ENCODE measurements around the gene TIGD1. TPM values are rescaled to one million over a fixed set of nuclear protein-coding genes. Genes with fewer than 3 reads are reported as not detected.

The TIGD1 gene
- total RNA-seq, 1 donor from 2014 or later = 11.2 TPM

GRCh38 chr2:232532419-232532818, 17.9 kb downstream of the TIGD1 start:
- Mint-ChIP-seq H3K27me3 (ENCODE audit: low read depth) (peaks cover 25% of the 10 kb centered on the region), H3K36me3 (peaks cover 2% of the 10 kb centered on the region), H3K27ac (no peak overlapping the region), H3K4me1 (no peaks in the 10 kb centered on the region), H3K9me3 (peaks cover 7% of the 10 kb centered on the region), H3K4me3 (no peak overlapping the region)
- DNase-seq (ENCODE audit: low spot score in 2 of 2, unreplicated experiment in 2 of 2) = no peak
- TF ChIP-seq, protein P1, sequence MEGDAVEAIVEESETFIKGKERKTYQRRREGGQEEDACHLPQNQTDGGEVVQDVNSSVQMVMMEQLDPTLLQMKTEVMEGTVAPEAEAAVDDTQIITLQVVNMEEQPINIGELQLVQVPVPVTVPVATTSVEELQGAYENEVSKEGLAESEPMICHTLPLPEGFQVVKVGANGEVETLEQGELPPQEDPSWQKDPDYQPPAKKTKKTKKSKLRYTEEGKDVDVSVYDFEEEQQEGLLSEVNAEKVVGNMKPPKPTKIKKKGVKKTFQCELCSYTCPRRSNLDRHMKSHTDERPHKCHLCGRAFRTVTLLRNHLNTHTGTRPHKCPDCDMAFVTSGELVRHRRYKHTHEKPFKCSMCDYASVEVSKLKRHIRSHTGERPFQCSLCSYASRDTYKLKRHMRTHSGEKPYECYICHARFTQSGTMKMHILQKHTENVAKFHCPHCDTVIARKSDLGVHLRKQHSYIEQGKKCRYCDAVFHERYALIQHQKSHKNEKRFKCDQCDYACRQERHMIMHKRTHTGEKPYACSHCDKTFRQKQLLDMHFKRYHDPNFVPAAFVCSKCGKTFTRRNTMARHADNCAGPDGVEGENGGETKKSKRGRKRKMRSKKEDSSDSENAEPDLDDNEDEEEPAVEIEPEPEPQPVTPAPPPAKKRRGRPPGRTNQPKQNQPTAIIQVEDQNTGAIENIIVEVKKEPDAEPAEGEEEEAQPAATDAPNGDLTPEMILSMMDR (IDR thresholded peaks at IDR 0.05; ENCODE audit: unreplicated experiment) = no peak

GRCh38 chr2:232530626-232531260, 19.6 kb downstream of the TIGD1 start:
- DNase-seq (ENCODE audit: low spot score in 2 of 2, unreplicated experiment in 2 of 2) = no peak
- H3K4me1 Mint-ChIP-seq = no peaks in the 10 kb centered on the region
- TF ChIP-seq, protein P1 (IDR thresholded peaks at IDR 0.05; ENCODE audit: unreplicated experiment) = no peak
- H3K27me3 Mint-ChIP-seq (ENCODE audit: low read depth) = peaks cover 37% of the 10 kb centered on the region
- no peak overlapping the region for H3K4me3 Mint-ChIP-seq
- no peak overlapping the region for H3K27ac Mint-ChIP-seq
- no peaks in the 10 kb centered on the region for H3K36me3 Mint-ChIP-seq
- no peaks in the 10 kb centered on the region for H3K9me3 Mint-ChIP-seq

DNA sequence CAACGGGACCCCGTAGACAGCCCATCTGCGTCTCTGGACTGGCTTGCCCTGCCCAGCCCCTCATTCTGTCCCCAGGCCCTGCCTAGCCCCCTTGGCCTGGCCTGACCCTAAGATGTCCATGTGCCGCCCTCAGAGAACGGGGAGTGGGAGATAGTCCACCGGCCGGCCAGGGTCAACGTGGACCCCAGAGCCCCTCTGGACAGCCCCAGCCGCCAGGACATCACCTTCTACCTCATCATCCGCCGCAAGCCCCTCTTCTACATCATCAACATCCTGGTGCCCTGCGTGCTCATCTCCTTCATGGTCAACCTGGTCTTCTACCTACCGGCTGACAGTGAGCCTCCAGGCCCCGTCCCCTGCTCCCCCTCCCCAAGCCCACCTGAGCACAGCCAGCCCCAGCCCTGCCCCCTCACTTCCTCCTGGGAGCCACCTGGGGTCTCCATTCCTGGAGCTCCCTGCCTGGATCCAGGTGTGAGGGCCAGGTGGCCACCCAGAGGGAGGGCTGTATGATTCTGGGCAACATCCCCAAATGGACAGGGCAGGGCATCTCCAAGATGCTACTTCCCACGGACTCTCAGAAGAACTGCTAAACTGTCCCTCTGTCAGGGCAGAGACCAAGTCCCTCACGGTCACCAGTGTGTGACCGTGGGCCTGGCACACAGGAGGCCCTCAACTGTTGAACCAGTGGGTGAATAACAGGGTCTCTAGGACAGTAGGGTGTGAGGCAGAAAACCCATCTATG, 20.4 kb downstream of the TIGD1 start:
- Mint-ChIP-seq H3K4me1 (no peaks in the 10 kb centered on the region), H3K36me3 (no peaks in the 10 kb centered on the region), H3K27ac (no peak overlapping the region), H3K9me3 (no peaks in the 10 kb centered on the region), H3K27me3 (ENCODE audit: low read depth) (peaks cover 40% of the 10 kb centered on the region), H3K4me3 (no peak overlapping the region)
- no peak for DNase-seq (ENCODE audit: low spot score in 2 of 2, unreplicated experiment in 2 of 2)
- TF ChIP-seq, protein P1 (IDR thresholded peaks at IDR 0.05; ENCODE audit: unreplicated experiment) = no peak

GRCh38 chr2:232528746-232529460, 21.5 kb downstream of the TIGD1 start:
- no peaks in the 10 kb centered on the region for H3K9me3 Mint-ChIP-seq
- TF ChIP-seq, protein P1 (IDR thresholded peaks at IDR 0.05; ENCODE audit: unreplicated experiment) = no peak
- H3K36me3 Mint-ChIP-seq = no peaks in the 10 kb centered on the region
- H3K27ac Mint-ChIP-seq = no peak overlapping the region
- H3K4me1 Mint-ChIP-seq = peaks cover 2% of the 10 kb centered on the region
- DNase-seq (ENCODE audit: low spot score in 2 of 2, unreplicated experiment in 2 of 2) = no peak
- H3K27me3 Mint-ChIP-seq (ENCODE audit: low read depth) = peaks cover 50% of the 10 kb centered on the region
- H3K4me3 Mint-ChIP-seq = no peak overlapping the region

DNA sequence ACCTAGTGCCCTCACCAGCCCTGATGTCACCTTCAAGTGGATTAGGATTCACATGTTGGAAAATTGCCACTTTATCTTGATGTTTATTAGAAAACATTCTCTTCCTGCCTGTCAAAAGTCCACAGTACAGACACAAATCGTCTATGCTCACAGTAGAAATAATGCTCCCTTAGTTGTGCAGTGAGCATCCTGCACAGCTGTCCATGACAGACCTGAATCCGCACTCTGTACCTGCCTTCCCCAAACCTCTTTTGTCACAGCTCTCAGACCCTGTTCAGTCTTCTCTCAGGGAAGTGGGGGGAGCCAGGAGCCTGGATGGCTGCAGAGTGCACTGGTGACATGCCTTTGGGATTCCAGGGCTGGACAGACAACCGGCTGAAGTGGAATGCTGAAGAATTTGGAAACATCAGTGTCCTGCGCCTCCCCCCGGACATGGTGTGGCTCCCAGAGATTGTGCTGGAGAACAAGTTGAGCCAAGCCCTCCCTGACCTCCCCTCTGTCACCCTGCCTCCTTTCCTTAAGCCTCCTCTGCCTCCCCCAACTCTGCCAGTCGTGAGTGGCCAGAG, 22.4 kb downstream of the TIGD1 start:
- Mint-ChIP-seq H3K27ac (no peak overlapping the region), H3K4me1 (peaks cover 2% of the 10 kb centered on the region), H3K36me3 (no peaks in the 10 kb centered on the region), H3K27me3 (ENCODE audit: low read depth) (peaks cover 57% of the 10 kb centered on the region), H3K4me3 (no peak overlapping the region), H3K9me3 (no peaks in the 10 kb centered on the region)
- no peak for DNase-seq (ENCODE audit: low spot score in 2 of 2, unreplicated experiment in 2 of 2)
- TF ChIP-seq, protein P1 (IDR thresholded peaks at IDR 0.05; ENCODE audit: unreplicated experiment) = no peak
